GM18502 (cell line): ENCODE results near the gene HLA-DOA.

Source experiments
- ATAC-seq: cut with Tn5 transposase; IDR thresholded peaks from one replicate; pipeline ENCODE4 v1.9.1; 2021; ENCODE audit warnings: mild to moderate bottlenecking; ENCODE audit not compliant: unreplicated experiment, poor library complexity

Gene HLA-DOA

GRCh38 chr6:32968093-32968866 is 41.1 kb downstream of the HLA-DOA start, which contains the start of gene BRD2:
TSS of gene BRD2 (plus strand) at chr6:32968594. CDS start at chr6:32972899, 4,305 bp downstream.
- peak; percentile 38 for ATAC-seq

- ATAC-seq, result no peak
These were observed 42.0 kb downstream of the HLA-DOA start for GRCh38 chr6:32967151-32968091.

- no peak for ATAC-seq
These were observed 44.6 kb downstream of the HLA-DOA start for GRCh38 chr6:32964776-32965175.

GRCh38 chr6:32963866-32964265 is 45.5 kb downstream of the HLA-DOA start:
- no peak for ATAC-seq

- ATAC-seq, result no peak
These were observed 47.1 kb downstream of the HLA-DOA start for GRCh38 chr6:32962213-32962826.

- ATAC-seq, result no peak
These were observed 48.8 kb downstream of the HLA-DOA start for GRCh38 chr6:32960563-32960962.

- no peak for ATAC-seq
These were observed 53.2 kb downstream of the HLA-DOA start for GRCh38 chr6:32956176-32956575.

GRCh38 chr6:32954986-32955802 is 54.2 kb downstream of the HLA-DOA start:
- no peak for ATAC-seq

GRCh38 chr6:32954267-32954666 is 55.1 kb downstream of the HLA-DOA start:
- ATAC-seq, result no peak
